OCI-LY7 (cell line): ENCODE data around the gene BMS1. TPM values are rescaled to one million over a fixed set of nuclear protein-coding genes. Genes with fewer than 3 reads are reported as not detected.

Experiments
- BruUV-seq: library from RNA; stranded (reverse); fragments of 400-500 nt; replicated peaks from 2 replicates; lab custom pipeline; 2021; lab: Mats Ljungman, UMichigan
- CTCF ChIA-PET: fragments of 300-600 bp; sonication (Branson Sonifier 250); formaldehyde crosslinking; loops from one replicate; lab custom pipeline; 2022; ENCODE audit warnings: antibody characterized with exemption; ENCODE audit not compliant: unreplicated experiment; lab: Charles Lee
- POLR2A ChIA-PET: fragments of 300-600 bp; sonication (Branson Sonifier 250); formaldehyde crosslinking; loops from one replicate; lab custom pipeline; 2022; ENCODE audit warnings: antibody characterized with exemption; lab: Charles Lee
- DNase-seq: peaks from one replicate; pipeline ENCODE4 v3.0.0-alpha.2; 2015; ENCODE audit warnings: low spot score
- H2AFZ ChIP-seq: fragments of 200-600 bp; sonication (generic), shearing (Covaris generic); 2 replicates; pipeline ENCODE4 v1.6.1; 2014; ENCODE audit warnings: mild to moderate bottlenecking, antibody characterized with exemption, low read length, moderate library complexity
- H3K27ac ChIP-seq: fragments of 200-600 bp; sonication (generic); 2 replicates; pipeline ENCODE4 v1.5.1; 2014; ENCODE audit warnings: mixed run types, low read depth, mild to moderate bottlenecking, moderate library complexity, low read length, inconsistent platforms; ENCODE audit not compliant: poor library complexity, severe bottlenecking
- H3K36me3 ChIP-seq: fragments of 200-600 bp; sonication (generic); 2 replicates; pipeline ENCODE4 v1.6.1; 2014; ENCODE audit warnings: mild to moderate bottlenecking, antibody characterized with exemption, low read length, moderate library complexity, mixed read lengths; ENCODE audit not compliant: insufficient read depth
- H3K4me1 ChIP-seq: fragments of 200-600 bp; sonication (generic); 2 replicates; pipeline ENCODE4 v1.5.1; 2014; ENCODE audit warnings: mild to moderate bottlenecking, low read length; ENCODE audit not compliant: insufficient read depth, poor library complexity, severe bottlenecking
- H3K4me2 ChIP-seq: fragments of 200-600 bp; sonication (generic); 2 replicates; pipeline ENCODE4 v1.6.1; 2014; ENCODE audit warnings: mild to moderate bottlenecking, low read length
- H3K4me3 ChIP-seq: fragments of 200-600 bp; sonication (generic); 2 replicates; pipeline ENCODE4 v1.5.1; 2014; ENCODE audit warnings: mild to moderate bottlenecking, low read depth, low read length; ENCODE audit not compliant: poor library complexity, severe bottlenecking
- H3K79me2 ChIP-seq: fragments of 200-600 bp; sonication (generic); 2 replicates; pipeline ENCODE4 v1.6.1; 2016; ENCODE audit warnings: low read depth, mild to moderate bottlenecking, low read length, moderate library complexity, mixed read lengths; ENCODE audit not compliant: insufficient read depth
- H3K9me2 ChIP-seq: fragments of 200-600 bp; sonication (generic); 2 replicates; pipeline ENCODE4 v1.6.1; 2016; ENCODE audit warnings: mild to moderate bottlenecking, low read length, mixed read lengths; ENCODE audit not compliant: insufficient read depth
- H3K9me3 ChIP-seq: fragments of 200-600 bp; sonication (generic); 2 replicates; pipeline ENCODE4 v1.6.1; 2014; ENCODE audit warnings: mild to moderate bottlenecking, mixed run types, low read length, mixed read lengths
- H4K20me1 ChIP-seq: fragments of 200-600 bp; sonication (generic); 2 replicates; pipeline ENCODE4 v1.6.1; 2014; ENCODE audit warnings: mild to moderate bottlenecking, antibody characterized with exemption, low read length, moderate library complexity, mixed read lengths; ENCODE audit not compliant: insufficient read depth
- EZH2phosphoT487 ChIP-seq: fragments of 200-600 bp; sonication (generic); IDR thresholded peaks from 2 replicates; pipeline ENCODE4 v1.6.1; 2018; ENCODE audit warnings: low read depth, borderline replicate concordance, mild to moderate bottlenecking, mixed run types, antibody characterized with exemption, low read length, moderate library complexity, mixed read lengths
- intact Hi-C: fragments of 100-400 bp; cut with micrococcal nuclease; formaldehyde crosslinking; loops from one replicate; pipeline ENCODE4 v1.10.0; 2022; ENCODE audit not compliant: unreplicated experiment
- total RNA-seq, 2 experiments: library from RNA; depleted of rRNA in 1 of 2; stranded (reverse); fragments of >200 nt in 1 of 2; shearing (Covaris generic) in 1 of 2; gene quantifications; 2 replicates each; pipeline ENCODE4 v1.2.3, GENCODE V29; 2014 to 2022
- TF ChIP-seq, protein P1 (sequence below): fragments of 200-600 bp; sonication (generic); conservative IDR thresholded peaks from 2 replicates; pipeline ENCODE4 v1.5.1; 2014; ENCODE audit warnings: mild to moderate bottlenecking, antibody characterized with exemption, low read length, moderate library complexity, mixed read lengths

The BMS1 gene
- total RNA-seq, 2 experiments from 2014 or later, result 14.9 to 20.2 TPM

DNA sequence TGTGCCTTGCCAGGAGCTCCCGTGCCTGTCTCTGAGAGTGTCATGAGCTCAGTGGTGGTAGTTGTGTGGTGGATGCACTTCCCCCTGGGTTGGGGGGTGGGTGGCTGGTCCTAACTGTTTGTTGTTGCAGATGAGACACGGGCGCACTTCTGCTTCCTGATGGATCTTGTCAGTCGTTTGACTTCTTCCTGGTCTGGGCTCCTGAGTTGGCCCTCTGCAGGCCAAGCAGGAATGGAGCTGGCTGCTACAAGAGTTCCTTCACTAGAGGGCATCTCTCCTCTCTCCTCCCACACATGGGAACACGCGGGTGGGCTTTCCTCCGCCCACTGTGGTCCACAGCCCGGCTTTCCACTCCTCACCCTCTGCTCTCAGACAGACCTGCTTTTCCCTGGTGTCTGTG lies 82.0 kb downstream of the BMS1 start:
- no TSS peak for BruUV-seq
- H3K9me2 ChIP-seq, result no peaks in the 10 kb centered on the region
- H4K20me1 ChIP-seq, result no peaks in the 10 kb centered on the region
- H3K79me2 ChIP-seq, result no peaks in the 10 kb centered on the region
- H3K4me3 ChIP-seq, result no peak overlapping the region
- POLR2A ChIA-PET, result no interaction called here
- H3K27ac ChIP-seq, result no peak overlapping the region
- H3K36me3 ChIP-seq, result no peaks in the 10 kb centered on the region
- DNase-seq, result peak; percentile 41
- no peaks in the 10 kb centered on the region for H3K9me3 ChIP-seq
- H3K4me2 ChIP-seq, result no peak overlapping the region; the same call in 1 of the 2 replicates
- CTCF ChIA-PET, result no interaction called here
- H3K4me1 ChIP-seq, result peaks cover 4% of the 10 kb centered on the region
- H2AFZ ChIP-seq, result peak overlapping the region; percentile 86
- TF ChIP-seq, protein P1, sequence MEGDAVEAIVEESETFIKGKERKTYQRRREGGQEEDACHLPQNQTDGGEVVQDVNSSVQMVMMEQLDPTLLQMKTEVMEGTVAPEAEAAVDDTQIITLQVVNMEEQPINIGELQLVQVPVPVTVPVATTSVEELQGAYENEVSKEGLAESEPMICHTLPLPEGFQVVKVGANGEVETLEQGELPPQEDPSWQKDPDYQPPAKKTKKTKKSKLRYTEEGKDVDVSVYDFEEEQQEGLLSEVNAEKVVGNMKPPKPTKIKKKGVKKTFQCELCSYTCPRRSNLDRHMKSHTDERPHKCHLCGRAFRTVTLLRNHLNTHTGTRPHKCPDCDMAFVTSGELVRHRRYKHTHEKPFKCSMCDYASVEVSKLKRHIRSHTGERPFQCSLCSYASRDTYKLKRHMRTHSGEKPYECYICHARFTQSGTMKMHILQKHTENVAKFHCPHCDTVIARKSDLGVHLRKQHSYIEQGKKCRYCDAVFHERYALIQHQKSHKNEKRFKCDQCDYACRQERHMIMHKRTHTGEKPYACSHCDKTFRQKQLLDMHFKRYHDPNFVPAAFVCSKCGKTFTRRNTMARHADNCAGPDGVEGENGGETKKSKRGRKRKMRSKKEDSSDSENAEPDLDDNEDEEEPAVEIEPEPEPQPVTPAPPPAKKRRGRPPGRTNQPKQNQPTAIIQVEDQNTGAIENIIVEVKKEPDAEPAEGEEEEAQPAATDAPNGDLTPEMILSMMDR, result peak; percentile 60
- no peak for TF ChIP-seq EZH2phosphoT487
- intact Hi-C loops, result no loop called here

- BruUV-seq, result no TSS peak
- POLR2A ChIA-PET, result no interaction called here
- DNase-seq, result no peak
- no peak for TF ChIP-seq EZH2phosphoT487
- TF ChIP-seq, protein P1, result no peak
- no peak overlapping the region for H2AFZ ChIP-seq
- CTCF ChIA-PET, result no interaction called here
- no peak overlapping the region for H3K27ac ChIP-seq
- no peaks in the 10 kb centered on the region for H3K36me3 ChIP-seq
- no peaks in the 10 kb centered on the region for H3K79me2 ChIP-seq
- H3K9me2 ChIP-seq, result no peaks in the 10 kb centered on the region
- H3K4me2 ChIP-seq, result no peak overlapping the region
- peaks cover 4% of the 10 kb centered on the region for H3K4me1 ChIP-seq
- no peaks in the 10 kb centered on the region for H4K20me1 ChIP-seq
- H3K4me3 ChIP-seq, result no peak overlapping the region
- no peaks in the 10 kb centered on the region for H3K9me3 ChIP-seq
- intact Hi-C loops, result loop anchor here (1.0 to 5.0 kb wide), 4 partner anchors 227 to 597 kb away; no protein-coding TSS in a partner anchor
Measured at GRCh38 chr10:42865716-42866114, 83.1 kb downstream of the BMS1 start.

DNA sequence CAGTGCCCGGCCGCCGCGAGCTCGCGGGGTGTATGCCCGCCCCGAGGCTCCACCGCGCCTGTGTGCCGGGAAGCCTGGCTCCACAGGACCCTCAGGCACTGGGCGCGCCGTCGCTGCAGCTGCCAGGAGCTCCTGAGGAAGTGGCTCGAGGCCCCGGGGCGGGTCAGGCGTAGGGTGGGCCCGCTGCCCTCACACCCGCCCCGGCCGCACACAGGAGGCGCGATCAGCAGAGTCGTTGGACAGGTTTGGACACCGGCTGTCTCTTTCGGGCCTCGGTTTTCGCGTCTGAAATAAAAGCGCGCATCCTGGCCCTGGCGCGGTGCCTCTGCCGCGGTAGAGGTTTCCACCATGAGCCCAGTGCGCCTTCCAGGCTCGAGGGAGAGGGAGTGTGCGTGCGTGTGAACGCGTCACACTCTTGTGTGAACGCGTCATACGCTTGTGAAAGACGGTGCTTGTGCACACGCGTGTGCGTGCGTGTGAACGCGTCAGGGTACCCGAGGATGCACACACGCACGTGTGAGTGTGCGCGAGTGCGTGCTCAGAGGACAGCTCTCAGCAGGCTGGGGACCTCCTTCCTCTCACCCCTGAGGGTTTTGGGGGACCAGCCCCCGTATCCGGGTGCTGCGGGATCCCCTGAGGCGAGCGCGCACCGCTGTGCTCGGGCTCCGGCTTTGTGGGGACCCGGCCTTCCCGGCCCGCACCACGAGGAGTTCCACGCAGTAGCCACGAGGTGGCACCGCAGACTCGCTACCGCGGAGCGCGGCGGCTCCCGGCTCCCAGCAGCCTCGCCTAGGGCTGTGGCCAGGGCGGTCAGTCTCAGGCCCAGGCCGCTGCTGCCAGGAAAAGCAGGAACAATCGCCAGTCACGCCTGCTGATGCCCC lies 83.8 kb downstream of the BMS1 start:
- Histone ChIP-seq H3K27ac (no peak overlapping the region), H3K4me1 (peaks cover 4% of the 10 kb centered on the region), H3K9me2 (no peaks in the 10 kb centered on the region), H3K4me2 (0 out of 2 replicates have a peak overlapping the region, but pooled peaks have one; percentile 16), H3K79me2 (no peaks in the 10 kb centered on the region), H4K20me1 (no peaks in the 10 kb centered on the region), H3K9me3 (no peaks in the 10 kb centered on the region), H3K4me3 (no peak overlapping the region), H3K36me3 (no peaks in the 10 kb centered on the region), H2AFZ (peak overlapping the region; percentile 54; the same call in 1 of the 2 replicates)
- no TSS peak for BruUV-seq
- POLR2A ChIA-PET, result no interaction called here
- intact Hi-C loops, result loop anchor here (1.0 to 5.0 kb wide), 4 partner anchors 226 to 596 kb away; no protein-coding TSS in a partner anchor
- TF ChIP-seq EZH2phosphoT487, result no peak
- TF ChIP-seq, protein P1, result peak; percentile 74
- peak; percentile 66 for DNase-seq
- CTCF ChIA-PET, result no interaction called here
